ENCODE results near the gene SLC25A42.

SLC25A42 gene

DNA sequence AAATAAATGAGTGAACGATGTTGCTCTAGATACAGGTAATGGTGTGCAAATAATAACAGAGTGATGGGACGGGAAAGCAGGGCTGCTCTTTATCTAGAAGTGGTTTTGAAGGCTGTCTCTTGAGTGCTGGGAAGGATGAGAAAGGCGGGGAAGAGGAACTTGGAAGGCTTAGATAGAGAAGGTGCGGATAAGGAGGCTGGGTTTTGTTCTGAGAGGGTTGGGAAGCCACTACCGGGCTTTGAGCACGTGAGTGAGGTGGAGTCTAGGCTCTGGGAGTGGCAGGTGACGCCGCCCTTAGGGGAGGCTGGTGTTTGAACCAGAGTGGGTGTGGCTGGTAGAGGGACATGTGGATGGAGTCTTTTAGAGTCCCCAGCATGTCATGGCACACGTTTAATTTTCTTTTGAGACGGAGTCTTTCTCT, 29.6 kb upstream of the SLC25A42 start:
- in situ Hi-C loops (cut with MboI; ENCODE audit: low sequenced_read_pairs): no loop called here
- DNase-seq (ENCODE audit: low spot score in 2 of 2): peak; percentile 87 to 91
- H3K4me3 ChIP-seq: peak overlapping the region; percentile 84
- H3K9me3 ChIP-seq: peaks cover 7% of the 10 kb centered on the region
- H3K4me1 ChIP-seq: peaks cover 8% of the 10 kb centered on the region; the same call in 1 of the 2 replicates
- H3K27me3 ChIP-seq (ENCODE audit: low read depth): no peaks in the 10 kb centered on the region
- H3K36me3 ChIP-seq (replicated peaks): peaks cover 45% of the 10 kb centered on the region

DNA sequence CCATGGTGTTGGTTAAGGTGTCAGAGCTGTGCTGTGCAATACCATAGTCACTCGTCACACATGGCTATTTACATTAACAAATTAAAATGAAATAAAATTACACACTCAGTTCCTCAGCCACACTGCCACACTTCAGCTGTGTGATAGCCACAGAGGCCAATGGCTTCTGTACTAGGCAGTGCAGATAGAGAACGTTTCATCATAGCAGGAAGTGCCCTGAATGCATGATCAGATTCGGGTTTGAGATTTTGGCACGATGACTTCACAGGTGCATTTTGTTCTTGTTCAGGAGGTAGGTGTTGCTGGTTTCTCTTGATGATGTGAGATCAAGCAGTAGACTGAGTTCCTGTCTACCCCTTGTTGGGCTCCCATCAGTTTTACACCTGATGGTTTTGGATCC, 23.9 kb upstream of the SLC25A42 start:
- Histone ChIP-seq H3K36me3 (replicated peaks) (peaks cover 53% of the 10 kb centered on the region), H3K4me1 (no peaks in the 10 kb centered on the region), H3K27me3 (ENCODE audit: low read depth) (no peaks in the 10 kb centered on the region), H3K9me3 (peaks cover 7% of the 10 kb centered on the region), H3K4me3 (no peak overlapping the region)
- DNase-seq (ENCODE audit: low spot score in 2 of 2): no peak
- in situ Hi-C loops (cut with MboI; ENCODE audit: low sequenced_read_pairs): no loop called here

DNA sequence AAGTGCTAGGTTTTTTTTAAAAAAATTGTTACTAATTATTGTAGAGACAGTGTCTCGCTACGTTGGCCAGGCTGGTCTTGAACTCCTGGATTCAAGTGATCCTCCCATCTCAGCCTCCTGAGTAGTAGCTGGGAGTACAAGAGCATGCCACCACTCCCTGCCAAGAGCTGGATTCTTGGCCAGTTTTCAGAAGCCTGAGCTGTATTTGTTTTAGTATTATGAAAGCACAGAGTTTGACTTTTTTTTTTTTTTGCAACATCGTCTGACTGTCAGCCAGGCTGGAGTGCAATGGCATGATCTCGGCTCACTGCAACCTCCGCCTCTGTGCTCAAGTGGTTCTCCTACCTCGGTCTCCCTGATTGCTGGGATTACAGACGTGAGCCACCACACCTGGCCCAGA, 23.4 kb upstream of the SLC25A42 start:
- DNase-seq (ENCODE audit: low spot score in 2 of 2): no peak
- Histone ChIP-seq H3K4me3 (no peak overlapping the region), H3K4me1 (no peaks in the 10 kb centered on the region), H3K36me3 (replicated peaks) (peaks cover 54% of the 10 kb centered on the region), H3K9me3 (peaks cover 7% of the 10 kb centered on the region), H3K27me3 (ENCODE audit: low read depth) (no peaks in the 10 kb centered on the region)
- in situ Hi-C loops (cut with MboI; ENCODE audit: low sequenced_read_pairs): no loop called here

DNA sequence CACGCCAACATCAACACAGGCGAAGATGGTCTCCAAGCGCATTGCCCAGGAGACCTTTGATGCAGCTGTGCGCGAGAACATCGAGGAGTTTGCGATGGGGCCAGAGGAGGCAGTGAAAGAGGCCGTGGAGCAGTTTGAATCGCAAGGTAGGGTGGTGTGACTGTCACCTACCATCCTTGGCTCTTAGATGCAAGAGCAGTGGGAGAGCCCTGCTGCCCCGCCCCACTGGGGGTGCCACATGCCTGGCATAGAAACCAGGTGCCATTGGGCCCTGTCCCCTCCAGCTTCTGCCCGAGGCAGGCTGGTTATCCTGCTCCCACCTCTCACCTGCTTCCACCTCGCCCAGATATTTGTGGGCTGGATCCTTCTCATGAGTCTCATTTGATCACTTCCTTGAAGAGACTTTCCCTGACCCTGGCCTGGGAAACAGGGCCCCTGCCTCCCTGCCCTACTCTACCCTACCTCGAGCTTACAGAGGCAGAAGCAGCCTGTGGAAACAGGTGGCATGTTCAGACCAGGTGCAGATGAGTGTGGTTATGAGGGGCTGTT, 21.0 kb upstream of the SLC25A42 start:
- no peaks in the 10 kb centered on the region for H3K27me3 ChIP-seq (ENCODE audit: low read depth)
- H3K36me3 ChIP-seq (replicated peaks): peaks cover 58% of the 10 kb centered on the region
- in situ Hi-C loops (cut with MboI; ENCODE audit: low sequenced_read_pairs): no loop called here
- no peaks in the 10 kb centered on the region for H3K4me1 ChIP-seq
- no peak overlapping the region for H3K4me3 ChIP-seq
- no peak for DNase-seq (ENCODE audit: low spot score in 2 of 2)
- H3K9me3 ChIP-seq: peaks cover 3% of the 10 kb centered on the region

DNA sequence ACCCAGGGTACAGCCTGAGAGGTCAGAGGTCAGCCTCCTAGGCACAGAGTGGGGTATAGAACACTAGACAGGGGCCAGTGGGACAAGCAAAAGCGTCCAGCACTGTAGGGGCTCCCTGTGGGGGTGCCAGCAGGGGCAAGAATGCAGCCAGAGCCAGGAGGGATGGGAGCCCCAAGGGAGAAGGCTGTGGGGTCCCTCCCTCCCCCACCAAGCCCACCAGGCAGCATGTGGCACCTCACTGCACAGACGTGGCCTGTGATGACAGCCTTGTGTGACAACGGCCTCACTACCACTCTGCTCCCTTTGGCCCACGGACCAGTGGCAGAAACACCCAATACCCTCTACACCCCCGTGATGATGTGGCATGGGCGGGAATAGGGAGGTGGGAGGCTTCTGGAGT, 20.3 kb upstream of the SLC25A42 start:
- Histone ChIP-seq H3K36me3 (replicated peaks) (peaks cover 55% of the 10 kb centered on the region), H3K27me3 (ENCODE audit: low read depth) (no peaks in the 10 kb centered on the region), H3K4me3 (no peak overlapping the region), H3K9me3 (no peaks in the 10 kb centered on the region), H3K4me1 (no peaks in the 10 kb centered on the region)
- in situ Hi-C loops (cut with MboI; ENCODE audit: low sequenced_read_pairs): no loop called here
- DNase-seq (ENCODE audit: low spot score in 2 of 2): no peak

DNA sequence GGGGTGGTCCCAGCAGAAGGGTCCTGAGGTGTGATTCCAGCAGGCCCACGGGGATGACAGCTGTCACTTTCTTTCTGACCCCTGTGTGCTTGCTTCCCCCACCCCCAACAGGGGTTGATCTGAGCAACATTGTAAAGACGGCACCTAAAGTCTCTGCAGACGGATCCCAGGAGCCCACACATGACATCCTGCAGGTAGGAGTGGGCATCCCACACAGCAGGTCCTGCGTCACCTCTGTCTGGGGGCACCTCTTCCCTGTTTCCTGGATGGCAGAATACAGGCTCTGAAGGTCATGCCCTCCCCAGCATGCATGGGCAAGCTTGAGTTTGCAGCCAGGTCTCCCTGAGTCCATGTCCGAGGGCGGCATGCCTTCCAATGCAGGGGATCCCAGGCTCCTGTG, 19.9 kb upstream of the SLC25A42 start:
- Histone ChIP-seq H3K9me3 (no peaks in the 10 kb centered on the region), H3K4me3 (no peak overlapping the region), H3K36me3 (replicated peaks) (peaks cover 56% of the 10 kb centered on the region), H3K4me1 (no peaks in the 10 kb centered on the region), H3K27me3 (ENCODE audit: low read depth) (no peaks in the 10 kb centered on the region)
- no peak for DNase-seq (ENCODE audit: low spot score in 2 of 2)
- in situ Hi-C loops (cut with MboI; ENCODE audit: low sequenced_read_pairs): no loop called here

DNA sequence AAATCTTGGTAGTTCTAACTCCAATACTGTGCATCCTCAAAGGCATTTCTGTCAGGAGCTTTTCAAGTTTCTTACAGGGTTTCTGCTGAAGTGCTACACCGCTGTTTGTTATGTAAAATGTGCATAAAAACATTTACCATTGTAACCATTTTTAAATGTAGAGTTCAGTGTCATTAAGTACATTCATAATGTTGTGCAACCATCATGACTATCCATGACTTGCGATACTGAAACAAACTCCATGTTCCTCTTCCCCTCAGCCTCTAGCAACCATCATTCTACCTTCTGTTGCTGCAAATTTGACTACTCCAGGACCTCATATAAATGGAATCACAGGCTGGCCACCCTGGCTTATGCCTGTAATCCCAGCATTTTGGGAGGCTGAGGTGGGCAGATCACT, 14.4 kb upstream of the SLC25A42 start:
- no peak overlapping the region for H3K4me3 ChIP-seq
- no peaks in the 10 kb centered on the region for H3K4me1 ChIP-seq
- in situ Hi-C loops (cut with MboI; ENCODE audit: low sequenced_read_pairs): no loop called here
- H3K9me3 ChIP-seq: no peaks in the 10 kb centered on the region
- no peak for DNase-seq (ENCODE audit: low spot score in 2 of 2)
- no peaks in the 10 kb centered on the region for H3K27me3 ChIP-seq (ENCODE audit: low read depth)
- H3K36me3 ChIP-seq (replicated peaks): peaks cover 83% of the 10 kb centered on the region

DNA sequence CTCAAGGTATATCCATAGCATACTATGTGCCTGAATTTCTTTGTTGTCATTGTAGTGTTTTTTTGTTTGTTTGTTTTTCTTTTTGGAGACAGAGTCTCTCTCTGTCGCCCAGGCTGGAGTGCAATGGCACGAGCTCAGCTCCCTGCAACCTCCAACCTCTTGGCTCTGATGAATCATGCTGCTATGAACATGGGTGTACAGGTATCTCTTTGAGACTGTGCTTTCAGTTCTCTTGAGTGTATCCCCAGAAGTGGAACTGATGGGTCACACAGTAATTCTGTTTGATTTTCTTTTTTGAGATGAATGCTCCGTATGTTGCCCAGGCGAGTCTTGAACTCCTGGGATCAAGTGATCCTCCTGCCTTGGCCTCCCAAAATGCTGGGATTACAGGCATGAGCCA, 13.7 kb upstream of the SLC25A42 start:
- in situ Hi-C loops (cut with MboI; ENCODE audit: low sequenced_read_pairs): no loop called here
- H3K36me3 ChIP-seq (replicated peaks): peaks cover 83% of the 10 kb centered on the region

DNA sequence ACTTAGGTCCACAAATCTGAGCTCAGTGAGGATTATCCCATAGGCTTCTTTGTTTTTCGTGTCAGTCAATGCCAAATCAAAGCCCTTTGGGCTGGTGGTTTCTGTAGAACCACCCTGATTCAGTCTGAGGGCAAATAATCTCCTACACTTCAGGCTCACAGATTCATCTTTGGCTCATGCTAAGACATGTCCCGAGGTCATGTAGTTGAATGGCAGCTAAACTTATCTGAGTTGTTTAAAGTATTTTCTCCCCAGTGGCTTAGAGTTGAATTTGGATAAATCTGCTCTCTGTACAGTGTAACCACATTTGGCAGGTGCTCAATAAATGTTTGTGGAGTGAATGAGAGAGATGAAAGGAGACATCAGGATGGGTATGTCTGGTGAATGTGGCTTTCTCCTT, 13.1 kb upstream of the SLC25A42 start:
- Histone ChIP-seq H3K4me3 (no peak overlapping the region), H3K9me3 (no peaks in the 10 kb centered on the region)

More for the DNA sequence above, 13.7 kb upstream of the SLC25A42 start:
- Histone ChIP-seq H3K27me3 (ENCODE audit: low read depth) (no peaks in the 10 kb centered on the region), H3K4me1 (no peaks in the 10 kb centered on the region), H3K4me3 (no peak overlapping the region), H3K9me3 (no peaks in the 10 kb centered on the region)
- DNase-seq (ENCODE audit: low spot score in 2 of 2): no peak

DNA sequence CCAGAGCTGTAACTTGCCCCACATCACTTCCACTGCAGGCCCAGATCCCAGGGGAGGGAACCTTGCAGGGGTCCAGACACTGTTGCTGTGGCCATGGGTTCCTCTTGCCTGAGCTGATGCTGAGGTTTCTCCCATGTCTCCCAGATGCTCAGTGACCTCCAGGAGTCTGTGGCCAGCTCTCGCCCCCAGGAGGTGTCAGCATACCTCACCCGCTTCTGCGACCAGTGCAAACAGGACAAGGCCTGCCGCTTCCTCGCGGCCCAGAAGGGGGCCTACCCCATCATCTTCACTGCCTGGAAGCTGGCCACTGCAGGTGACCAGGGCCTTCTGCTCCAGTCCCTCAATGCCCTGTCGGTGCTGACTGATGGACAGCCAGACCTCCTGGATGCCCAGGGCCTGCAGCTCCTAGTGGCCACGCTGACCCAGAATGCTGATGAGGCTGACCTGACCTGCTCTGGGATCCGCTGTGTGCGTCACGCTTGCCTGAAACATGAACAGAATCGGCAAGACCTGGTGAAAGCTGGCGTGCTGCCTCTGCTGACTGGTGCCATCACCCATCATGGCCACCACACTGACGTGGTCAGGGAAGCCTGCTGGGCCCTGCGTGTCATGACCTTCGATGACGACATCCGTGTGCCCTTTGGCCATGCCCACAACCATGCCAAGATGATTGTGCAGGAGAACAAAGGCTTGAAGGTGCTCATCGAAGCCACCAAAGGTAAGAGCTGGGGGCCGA, 12.1 kb upstream of the SLC25A42 start:
- H3K9me3 ChIP-seq: no peaks in the 10 kb centered on the region
- H3K36me3 ChIP-seq (replicated peaks): peaks cover 85% of the 10 kb centered on the region
- H3K4me1 ChIP-seq: no peaks in the 10 kb centered on the region
- in situ Hi-C loops (cut with MboI; ENCODE audit: low sequenced_read_pairs): no loop called here
- H3K4me3 ChIP-seq: no peak overlapping the region
- no peak for DNase-seq (ENCODE audit: low spot score in 2 of 2)
- no peaks in the 10 kb centered on the region for H3K27me3 ChIP-seq (ENCODE audit: low read depth)

More for the DNA sequence above, 13.1 kb upstream of the SLC25A42 start:
- no peaks in the 10 kb centered on the region for H3K27me3 ChIP-seq (ENCODE audit: low read depth)
- H3K36me3 ChIP-seq (replicated peaks): peaks cover 87% of the 10 kb centered on the region
- in situ Hi-C loops (cut with MboI; ENCODE audit: low sequenced_read_pairs): no loop called here
- no peak for DNase-seq (ENCODE audit: low spot score in 2 of 2)
- H3K4me1 ChIP-seq: no peaks in the 10 kb centered on the region

DNA sequence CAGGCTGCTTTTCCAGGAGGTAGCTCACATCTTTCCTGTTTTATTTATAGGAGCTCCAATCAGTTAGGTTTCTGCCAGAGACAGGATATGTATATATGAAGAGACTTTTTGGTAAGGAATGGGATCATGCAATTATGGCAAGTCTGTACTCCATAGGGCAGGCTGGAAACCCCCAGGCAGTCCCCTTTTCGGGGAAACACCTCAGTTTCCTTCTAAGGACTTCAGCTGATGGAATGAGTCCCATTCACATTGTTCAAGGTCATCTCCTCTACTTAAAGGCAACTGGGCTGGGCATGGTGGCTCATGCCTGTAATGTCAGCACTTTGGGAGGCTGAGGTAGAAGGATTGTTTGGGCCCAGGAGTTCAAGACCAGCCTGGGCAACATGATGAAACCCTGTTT, 10.9 kb upstream of the SLC25A42 start:
- H3K36me3 ChIP-seq (replicated peaks): peaks cover 85% of the 10 kb centered on the region
- in situ Hi-C loops (cut with MboI; ENCODE audit: low sequenced_read_pairs): no loop called here
- no peak overlapping the region for H3K4me3 ChIP-seq
- H3K27me3 ChIP-seq (ENCODE audit: low read depth): no peaks in the 10 kb centered on the region
- H3K9me3 ChIP-seq: no peaks in the 10 kb centered on the region
- no peak for DNase-seq (ENCODE audit: low spot score in 2 of 2)
- H3K4me1 ChIP-seq: no peaks in the 10 kb centered on the region

DNA sequence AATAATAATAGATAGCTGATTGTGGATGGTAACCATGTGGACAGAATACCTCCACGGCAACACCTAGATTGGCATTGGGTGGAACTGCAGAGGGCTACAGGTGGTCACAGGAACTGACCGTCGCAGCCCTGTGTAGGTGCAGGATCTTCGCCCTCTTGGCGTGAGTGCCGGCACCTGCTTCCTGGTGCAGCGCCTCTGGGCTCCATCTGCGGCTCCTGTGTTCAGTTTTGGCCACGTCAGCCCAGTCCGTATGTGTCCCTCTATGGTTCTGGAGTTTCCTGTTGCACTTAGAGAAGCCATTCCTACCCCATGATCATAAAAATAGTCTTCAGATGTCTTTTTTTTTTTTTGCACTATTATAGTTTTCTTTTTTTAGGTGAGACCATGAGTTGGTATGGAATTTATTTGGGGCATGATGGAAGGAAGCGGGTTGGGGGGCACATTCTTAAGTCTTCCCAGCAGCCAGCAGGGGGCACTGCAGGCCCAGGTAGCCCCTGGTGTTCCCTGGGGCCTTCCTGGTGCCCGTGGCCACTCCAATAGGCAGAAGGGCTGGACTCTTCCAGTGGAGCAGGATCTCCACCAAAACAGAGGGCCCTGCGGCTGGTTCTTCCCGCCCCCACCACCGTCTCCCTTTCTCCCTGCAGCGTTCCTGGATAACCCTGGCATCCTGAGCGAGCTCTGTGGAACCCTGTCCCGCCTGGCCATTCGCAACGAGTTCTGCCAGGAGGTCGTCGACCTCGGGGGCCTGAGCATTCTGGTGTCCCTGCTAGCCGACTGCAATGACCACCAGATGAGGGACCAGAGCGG, 10.1 kb upstream of the SLC25A42 start:
- H3K27me3 ChIP-seq (ENCODE audit: low read depth): no peaks in the 10 kb centered on the region
- H3K36me3 ChIP-seq (replicated peaks): peaks cover 86% of the 10 kb centered on the region
- H3K4me1 ChIP-seq: no peaks in the 10 kb centered on the region
- in situ Hi-C loops (cut with MboI; ENCODE audit: low sequenced_read_pairs): no loop called here
- DNase-seq (ENCODE audit: low spot score in 2 of 2): peak in 1 of 2 experiments; percentile 75
- H3K9me3 ChIP-seq: no peaks in the 10 kb centered on the region
- no peak overlapping the region for H3K4me3 ChIP-seq

DNA sequence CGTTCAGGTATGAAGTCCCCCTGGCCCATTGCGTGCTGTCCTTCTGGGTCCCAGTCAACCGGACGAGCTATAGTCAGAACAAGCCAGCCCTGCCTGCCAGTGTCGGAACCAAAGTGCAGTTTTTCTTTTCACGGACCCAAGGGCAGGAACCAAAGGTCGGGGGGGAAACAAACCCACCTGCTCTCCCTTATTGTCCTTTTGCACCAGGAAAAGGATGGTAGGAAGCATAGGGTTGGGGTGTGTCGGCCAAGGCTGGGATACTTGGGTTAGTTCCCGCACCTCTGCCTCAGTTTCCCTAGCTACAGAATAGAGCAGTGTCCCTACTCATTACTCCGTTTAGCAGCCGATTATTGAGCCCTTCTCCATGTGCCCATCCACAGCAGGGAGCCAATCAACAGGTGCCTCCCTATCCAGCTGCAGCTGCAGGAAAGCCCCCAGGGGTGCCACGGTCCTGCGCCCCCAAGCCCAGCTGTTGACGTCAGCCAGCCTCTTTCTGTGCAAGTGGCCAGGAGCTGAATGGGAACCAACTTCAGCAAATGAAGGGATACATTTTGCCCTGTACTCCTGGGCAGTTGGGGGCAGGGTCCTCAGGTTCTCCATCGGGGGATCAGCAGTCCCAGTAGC, 9.4 kb upstream of the SLC25A42 start:
- in situ Hi-C loops (cut with MboI; ENCODE audit: low sequenced_read_pairs): no loop called here
- peaks cover 81% of the 10 kb centered on the region for H3K36me3 ChIP-seq (replicated peaks)
- no peaks in the 10 kb centered on the region for H3K9me3 ChIP-seq
- DNase-seq (ENCODE audit: low spot score in 2 of 2): no peak
- H3K4me3 ChIP-seq: no peak overlapping the region
- H3K4me1 ChIP-seq: no peaks in the 10 kb centered on the region
- no peaks in the 10 kb centered on the region for H3K27me3 ChIP-seq (ENCODE audit: low read depth)

Data from HAP-1 (cell line).